RPMI8226 (cell line): ENCODE data around the gene WNT5A.
A peak's percentile ranks its signal among the peaks of the same experiment; 100 is the strongest.

ENCODE experiments used
- DNase-seq: peaks from one replicate; pipeline ENCODE4 v3.0.0-alpha.2; 2015

Gene WNT5A

GRCh38 chr3:55442861-55443260, 44.2 kb downstream of the WNT5A start:
- no peak for DNase-seq

- DNase-seq, result no peak
Observed at GRCh38 chr3:55441499-55441898, 45.6 kb downstream of the WNT5A start.

GRCh38 chr3:55440104-55440708, 46.9 kb downstream of the WNT5A start:
- no peak for DNase-seq

DNA sequence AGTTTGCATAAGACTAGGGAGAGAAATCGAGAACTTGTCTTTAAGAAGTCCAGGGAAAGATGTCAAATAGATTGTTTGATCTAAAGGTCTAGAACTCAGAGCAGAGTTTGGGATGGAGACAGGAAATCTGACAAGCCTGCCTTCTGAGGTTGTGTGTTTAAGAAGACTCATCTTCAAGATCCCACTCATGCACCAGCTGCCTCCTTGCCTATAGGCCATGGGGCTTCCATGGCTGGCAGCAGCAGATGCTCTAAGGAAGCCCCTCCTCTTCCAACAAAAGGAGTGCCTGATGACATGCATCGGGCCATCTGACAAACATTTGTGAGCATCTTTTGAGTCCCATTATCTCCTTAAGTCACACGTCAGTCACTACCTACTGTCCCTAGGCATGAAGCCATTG, 47.4 kb downstream of the WNT5A start:
- DNase-seq, result no peak

- no peak for DNase-seq
Observed at GRCh38 chr3:55436644-55437043, 50.5 kb downstream of the WNT5A start.

- DNase-seq, result no peak
Observed at GRCh38 chr3:55435491-55435890, 51.6 kb downstream of the WNT5A start.

DNA sequence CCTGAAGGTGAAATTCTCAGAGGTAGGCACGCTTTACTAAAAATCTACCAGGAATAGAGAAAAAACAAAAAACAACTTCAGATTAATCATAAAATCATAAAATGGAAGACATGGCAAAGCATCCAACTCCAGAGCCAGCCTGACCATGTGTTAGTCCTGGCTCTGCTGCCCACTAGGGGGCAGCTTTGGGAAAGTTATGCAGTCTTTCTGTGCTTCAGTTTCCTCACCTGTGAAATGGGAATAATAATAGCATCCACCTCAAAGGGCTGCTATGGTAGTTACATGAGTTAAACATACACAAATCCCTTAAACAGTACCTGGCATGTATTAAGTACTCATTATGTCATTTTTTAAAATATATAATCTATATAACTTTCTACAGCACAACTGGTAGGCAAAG, 52.3 kb downstream of the WNT5A start:
- peak; percentile 68 for DNase-seq

DNA sequence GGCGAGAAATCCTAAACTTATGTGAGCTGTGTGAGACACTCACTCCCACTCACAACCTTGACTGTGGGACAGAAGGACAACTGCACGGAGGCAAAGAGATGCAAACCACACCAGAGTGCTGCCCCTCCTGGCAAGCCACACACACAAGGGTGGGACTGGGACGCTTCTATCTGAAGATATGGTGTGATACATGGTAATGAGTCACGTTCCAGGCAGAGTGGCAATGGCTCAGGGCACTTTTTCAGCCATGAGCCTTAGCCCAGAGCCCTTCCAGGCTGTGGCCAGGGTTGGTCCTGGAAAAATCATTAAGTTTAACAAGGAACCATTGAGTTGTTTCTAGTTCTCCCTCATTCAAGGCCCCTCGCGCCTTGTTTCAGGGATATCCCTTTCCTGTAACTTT, 56.1 kb downstream of the WNT5A start:
- DNase-seq, result no peak

DNA sequence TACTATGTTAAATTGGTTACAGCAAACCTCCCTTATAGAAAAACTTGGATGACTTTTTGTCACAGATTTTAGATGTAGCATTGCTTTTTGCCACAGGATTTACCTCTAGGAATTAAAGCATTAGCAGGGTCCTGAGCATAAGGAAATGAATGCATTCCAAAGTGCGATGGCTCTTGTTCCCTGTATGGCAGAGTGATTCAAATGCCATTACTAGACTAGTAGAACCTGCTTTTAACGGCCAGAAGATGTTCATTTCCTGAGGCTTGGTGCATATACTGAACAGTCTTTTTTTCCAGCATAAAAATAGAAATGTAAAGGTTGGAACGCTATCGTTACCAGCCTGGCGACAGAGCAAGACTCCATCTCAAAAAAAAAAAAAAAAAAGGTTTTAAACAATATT, 59.4 kb downstream of the WNT5A start:
- no peak for DNase-seq

DNA sequence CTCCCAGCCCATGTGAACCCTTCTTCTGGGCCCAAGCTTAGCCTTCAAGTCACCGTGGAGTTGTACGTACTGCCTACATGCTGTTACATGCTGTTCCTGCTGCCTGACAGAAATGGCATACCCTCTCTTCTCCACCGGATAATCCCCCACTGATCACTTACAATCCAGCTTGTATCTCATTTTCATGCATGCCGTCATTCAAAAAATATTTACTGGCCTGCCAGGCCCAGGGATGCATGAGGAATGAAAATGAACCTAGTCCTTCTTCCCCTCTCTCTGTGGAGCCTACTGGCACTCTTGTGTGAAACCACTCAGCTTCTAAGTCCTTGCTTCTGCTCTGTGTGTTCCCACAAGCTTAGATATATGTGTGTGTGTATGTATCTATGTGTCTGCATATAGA, 60.6 kb downstream of the WNT5A start:
- no peak for DNase-seq

GRCh38 chr3:55423782-55424181, 63.3 kb downstream of the WNT5A start:
- DNase-seq, result no peak

DNA sequence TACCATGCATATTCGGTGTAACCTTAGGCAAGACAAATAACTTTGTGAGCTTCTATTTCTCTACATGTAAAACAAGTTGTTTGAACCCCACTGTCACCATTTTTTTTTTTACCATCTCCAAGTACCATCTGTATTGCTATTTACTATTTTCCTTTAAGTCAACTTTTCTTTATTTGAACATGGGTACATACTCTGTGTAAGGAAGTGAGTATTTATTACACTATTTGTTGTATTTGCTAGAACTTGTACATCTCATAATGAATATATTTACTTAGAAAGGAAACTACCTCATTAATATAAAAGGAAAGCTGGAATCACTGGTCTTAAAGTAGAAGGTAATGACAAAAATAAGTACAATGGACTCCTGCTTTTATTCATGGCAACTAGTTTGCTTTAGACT, 69.9 kb downstream of the WNT5A start:
- DNase-seq, result no peak

DNA sequence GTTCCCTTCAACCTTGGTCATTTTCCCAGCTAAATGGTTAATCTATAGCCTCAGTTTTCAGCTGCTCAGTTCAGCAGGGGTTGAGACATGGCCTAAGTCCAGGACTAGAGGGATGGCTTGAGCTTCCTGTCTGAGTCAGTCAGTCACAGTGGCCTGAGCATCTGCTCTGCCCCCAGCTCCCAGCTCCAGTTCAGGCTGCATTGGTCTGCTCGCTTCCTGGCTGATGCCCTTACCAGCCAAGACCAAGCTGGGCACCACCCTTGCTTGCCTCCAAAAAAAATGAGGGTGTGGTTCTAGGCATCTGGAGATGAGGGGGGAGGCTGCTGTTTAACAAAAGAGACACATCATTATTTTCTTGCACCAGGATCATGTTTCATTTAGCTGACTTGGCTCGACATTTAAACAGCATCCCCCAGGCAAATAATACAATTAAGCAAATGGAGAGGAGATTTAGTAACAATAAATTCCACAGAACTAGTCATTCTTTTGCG, 70.7 kb downstream of the WNT5A start:
- DNase-seq, result no peak
